ENCODE data around the gene HSD17B12. TPM values are rescaled to one million over a fixed set of nuclear protein-coding genes. Genes with fewer than 3 reads are reported as not detected.

Gene HSD17B12
- polyA plus RNA-seq = 10 to 100 TPM; 33.2 to 46.7 TPM

DNA sequence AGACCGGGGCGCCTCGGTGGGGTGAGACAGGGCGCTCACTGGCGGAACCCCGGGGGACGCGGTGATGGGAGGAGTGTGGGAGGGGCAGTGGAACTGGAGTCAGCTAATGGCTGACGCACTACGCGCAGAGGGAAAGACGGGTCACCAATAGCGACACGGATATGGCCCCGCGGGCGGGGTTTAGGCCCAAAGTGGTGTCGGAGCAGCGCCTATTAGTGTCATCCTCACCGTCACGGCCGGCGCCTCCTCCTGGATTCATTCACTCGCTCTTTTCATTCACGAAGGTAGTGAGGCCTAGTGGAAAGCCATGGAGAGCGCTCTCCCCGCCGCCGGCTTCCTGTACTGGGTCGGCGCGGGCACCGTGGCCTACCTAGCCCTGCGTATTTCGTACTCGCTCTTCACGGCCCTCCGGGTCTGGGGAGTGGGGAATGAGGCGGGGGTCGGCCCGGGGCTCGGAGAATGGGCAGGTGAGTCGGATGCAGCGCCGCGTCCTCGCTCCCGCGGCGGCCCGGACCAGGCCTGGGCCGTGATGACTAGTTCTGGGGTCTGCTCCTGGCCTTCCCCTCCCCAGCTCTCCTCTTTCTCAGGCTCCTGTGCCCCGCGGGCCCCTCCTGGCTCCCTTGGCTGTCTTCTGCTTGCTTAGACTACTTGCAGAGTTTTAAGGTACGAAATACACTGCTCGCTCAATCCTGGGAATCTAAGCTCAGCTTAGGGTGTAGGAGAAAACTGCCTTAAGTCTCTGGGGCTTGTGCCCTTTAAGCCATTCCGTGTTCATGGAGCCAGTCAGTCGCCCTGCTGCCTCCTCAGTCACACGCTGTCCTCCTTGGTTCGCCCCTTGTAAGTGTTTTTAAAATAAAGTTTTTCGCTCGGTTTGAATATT lies at the start of gene HSD17B12:
Gene HSD17B12, plus strand, starts transcription at position 218 of the 880 bp plus-strand sequence. Its CDS starts 90 bp downstream, at position 308.
- 0 to 1% methylated on average over 52 to 62 of the region's 62 CpGs for WGBS, 2 donors
- H3K27ac ChIP-seq (ENCODE audit: low read depth in 2 of 2, low read length in 1 of 2) = peak within 1 kb of the TSS; percentile 97 to 98
- H3K27me3 ChIP-seq (ENCODE audit: control insufficient read depth in 1 of 2, insufficient read depth in 2 of 2, low read length in 2 of 2) = no peaks in the 10 kb centered on the region
- H3K9me3 ChIP-seq (ENCODE audit: control insufficient read depth in 2 of 2, insufficient read depth in 1 of 2, low read depth in 1 of 2, low read length in 1 of 2) = no peaks in the 10 kb centered on the region
- peak within 1 kb of the TSS; percentile 88 to 90 for H3K4me3 ChIP-seq (ENCODE audit: low read depth in 1 of 2, low read length in 2 of 2)
- H3K36me3 ChIP-seq (ENCODE audit: control insufficient read depth in 2 of 2, insufficient read depth in 2 of 2, low read length in 1 of 2) = no peaks in the 10 kb centered on the region
- H3K4me1 ChIP-seq (ENCODE audit: control insufficient read depth in 2 of 2, insufficient read depth in 2 of 2, low read length in 1 of 2) = no peaks in the 10 kb centered on the region

DNA sequence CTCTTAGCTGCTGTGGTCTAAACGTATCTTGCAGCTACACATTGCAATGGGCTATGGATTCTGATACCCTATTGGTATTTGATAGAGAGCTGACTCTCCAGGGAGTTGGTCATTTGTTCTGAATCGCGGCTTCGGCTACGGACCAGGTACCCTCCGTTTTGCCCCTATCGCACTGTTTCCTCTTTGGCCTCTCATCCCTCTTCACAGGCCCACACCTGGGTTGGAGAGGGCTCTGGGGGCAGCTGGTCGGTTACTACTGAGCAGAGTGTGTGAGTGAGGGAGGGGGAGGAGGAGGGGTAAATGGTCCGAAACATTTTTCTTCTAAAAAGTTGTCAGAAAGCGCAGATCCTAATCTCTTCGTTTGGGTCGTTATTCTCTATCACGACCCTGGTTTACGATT lies 48.8 kb upstream of the HSD17B12 start:
- H3K27me3 ChIP-seq (ENCODE audit: control insufficient read depth in 1 of 2, insufficient read depth in 2 of 2, low read length in 2 of 2) = peaks cover 0 to 2% of the 10 kb centered on the region in 2 donors
- no peaks in the 10 kb centered on the region for H3K9me3 ChIP-seq (ENCODE audit: control insufficient read depth in 2 of 2, insufficient read depth in 1 of 2, low read depth in 1 of 2, low read length in 1 of 2)
- no peak overlapping the region for H3K27ac ChIP-seq (ENCODE audit: low read depth in 2 of 2, low read length in 1 of 2)
- no peak overlapping the region for H3K4me3 ChIP-seq (ENCODE audit: low read depth in 1 of 2, low read length in 2 of 2)
- H3K4me1 ChIP-seq (ENCODE audit: control insufficient read depth in 2 of 2, insufficient read depth in 2 of 2, low read length in 1 of 2) = no peaks in the 10 kb centered on the region
- H3K36me3 ChIP-seq (ENCODE audit: control insufficient read depth in 2 of 2, insufficient read depth in 2 of 2, low read length in 1 of 2) = no peaks in the 10 kb centered on the region
- WGBS, 2 donors = 25 to 35% methylated on average over 14 of the region's 14 CpGs

DNA sequence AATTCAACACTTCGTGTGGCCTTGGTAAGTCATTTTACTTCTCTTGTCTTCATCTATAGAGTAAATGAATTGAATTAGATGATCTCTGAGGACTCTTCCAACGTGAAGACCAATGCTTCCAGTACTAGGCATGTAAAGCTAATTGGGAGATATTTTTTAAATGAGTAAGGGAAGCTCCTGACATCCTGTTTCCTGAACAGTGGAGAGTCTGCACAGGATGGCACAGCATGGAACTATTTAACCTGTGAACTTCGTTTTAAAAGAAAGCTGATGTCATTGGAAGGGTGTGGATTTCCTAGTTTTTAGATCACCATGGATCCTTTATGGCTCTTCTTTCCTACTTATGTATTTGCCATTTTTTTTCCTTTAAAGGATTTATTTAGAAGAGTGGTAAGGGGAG lies 48.4 kb upstream of the HSD17B12 start:
- peaks cover 0 to 2% of the 10 kb centered on the region in 2 donors for H3K27me3 ChIP-seq (ENCODE audit: control insufficient read depth in 1 of 2, insufficient read depth in 2 of 2, low read length in 2 of 2)
- no peaks in the 10 kb centered on the region for H3K9me3 ChIP-seq (ENCODE audit: control insufficient read depth in 2 of 2, insufficient read depth in 1 of 2, low read depth in 1 of 2, low read length in 1 of 2)
- 8 to 10% methylated on average over 3 of the region's 3 CpGs for WGBS, 2 donors
- H3K4me3 ChIP-seq (ENCODE audit: low read depth in 1 of 2, low read length in 2 of 2) = no peak overlapping the region
- H3K36me3 ChIP-seq (ENCODE audit: control insufficient read depth in 2 of 2, insufficient read depth in 2 of 2, low read length in 1 of 2) = no peaks in the 10 kb centered on the region
- H3K4me1 ChIP-seq (ENCODE audit: control insufficient read depth in 2 of 2, insufficient read depth in 2 of 2, low read length in 1 of 2) = no peaks in the 10 kb centered on the region
- no peak overlapping the region for H3K27ac ChIP-seq (ENCODE audit: low read depth in 2 of 2, low read length in 1 of 2)

DNA sequence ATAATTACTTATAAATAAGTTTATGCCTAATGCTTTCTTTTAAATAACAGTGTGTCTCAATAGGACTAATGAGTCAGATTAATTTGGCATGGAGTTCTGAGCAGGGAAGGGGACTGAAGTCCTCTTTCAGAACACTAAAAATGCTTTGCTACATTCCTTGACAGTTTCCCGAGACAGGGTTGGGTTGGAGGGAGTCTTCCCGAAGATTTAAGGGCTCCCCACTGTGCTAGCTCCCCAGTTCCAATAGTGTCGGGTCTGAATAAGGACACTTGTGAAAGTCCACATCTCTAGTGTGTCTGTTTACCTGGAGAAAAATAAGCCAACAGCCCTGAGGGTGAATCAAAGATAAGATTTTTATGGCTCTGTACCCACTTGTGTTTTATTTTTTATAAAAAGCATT lies 41.8 kb upstream of the HSD17B12 start:
- H3K4me3 ChIP-seq (ENCODE audit: low read depth in 1 of 2, low read length in 2 of 2) = no peak overlapping the region
- H3K27me3 ChIP-seq (ENCODE audit: control insufficient read depth in 1 of 2, insufficient read depth in 2 of 2, low read length in 2 of 2) = peaks cover 0 to 2% of the 10 kb centered on the region in 2 donors
- WGBS, 2 donors = 16 to 18% methylated on average over 3 of the region's 3 CpGs
- no peaks in the 10 kb centered on the region for H3K4me1 ChIP-seq (ENCODE audit: control insufficient read depth in 2 of 2, insufficient read depth in 2 of 2, low read length in 1 of 2)
- H3K36me3 ChIP-seq (ENCODE audit: control insufficient read depth in 2 of 2, insufficient read depth in 2 of 2, low read length in 1 of 2) = no peaks in the 10 kb centered on the region
- H3K27ac ChIP-seq (ENCODE audit: low read depth in 2 of 2, low read length in 1 of 2) = no peak overlapping the region
- H3K9me3 ChIP-seq (ENCODE audit: control insufficient read depth in 2 of 2, insufficient read depth in 1 of 2, low read depth in 1 of 2, low read length in 1 of 2) = no peaks in the 10 kb centered on the region

DNA sequence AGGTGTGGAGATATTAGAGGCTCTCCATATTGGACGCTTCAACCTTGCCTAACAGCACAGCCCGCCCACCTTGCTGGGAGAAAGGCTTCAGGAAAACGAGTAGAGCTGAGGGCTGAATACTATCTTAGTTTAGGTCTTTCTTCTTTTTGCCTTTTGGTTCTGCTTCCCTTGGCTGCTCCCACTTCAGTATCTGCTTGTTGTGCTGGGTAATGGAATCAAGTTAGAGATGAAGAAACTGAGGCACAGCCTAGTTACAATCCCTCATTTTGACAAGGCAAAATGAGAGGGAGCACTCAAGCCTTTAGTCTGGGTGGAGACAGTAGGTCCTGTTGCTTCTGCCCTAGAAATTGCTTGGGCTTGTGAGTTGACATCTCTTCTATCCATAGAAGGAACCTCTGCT lies 41.3 kb upstream of the HSD17B12 start:
- 46 to 54% methylated on average over 3 of the region's 3 CpGs for WGBS, 2 donors
- no peaks in the 10 kb centered on the region for H3K36me3 ChIP-seq (ENCODE audit: control insufficient read depth in 2 of 2, insufficient read depth in 2 of 2, low read length in 1 of 2)
- peaks cover 0 to 2% of the 10 kb centered on the region in 2 donors for H3K27me3 ChIP-seq (ENCODE audit: control insufficient read depth in 1 of 2, insufficient read depth in 2 of 2, low read length in 2 of 2)
- H3K4me1 ChIP-seq (ENCODE audit: control insufficient read depth in 2 of 2, insufficient read depth in 2 of 2, low read length in 1 of 2) = no peaks in the 10 kb centered on the region
- no peaks in the 10 kb centered on the region for H3K9me3 ChIP-seq (ENCODE audit: control insufficient read depth in 2 of 2, insufficient read depth in 1 of 2, low read depth in 1 of 2, low read length in 1 of 2)
- no peak overlapping the region for H3K27ac ChIP-seq (ENCODE audit: low read depth in 2 of 2, low read length in 1 of 2)
- H3K4me3 ChIP-seq (ENCODE audit: low read depth in 1 of 2, low read length in 2 of 2) = no peak overlapping the region

DNA sequence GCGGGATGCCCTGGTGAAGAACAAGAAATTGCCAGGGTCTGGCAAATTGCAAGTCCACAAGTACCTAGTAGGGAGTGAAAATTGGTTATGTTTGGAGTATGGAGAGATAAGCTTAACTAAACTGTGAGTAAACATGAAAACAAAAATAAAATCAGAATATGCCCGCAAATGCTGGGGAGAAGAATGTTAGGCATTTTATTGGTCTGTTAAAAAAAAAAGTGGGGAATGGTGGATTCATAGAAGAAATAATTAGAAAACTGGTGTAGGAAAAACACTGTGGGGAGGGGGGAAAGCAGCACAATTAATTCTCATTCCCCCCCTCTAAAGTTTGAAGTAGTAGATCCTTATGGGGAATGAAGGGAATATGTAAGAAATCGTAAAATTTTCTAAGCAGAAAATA lies 40.6 kb upstream of the HSD17B12 start:
- H3K9me3 ChIP-seq (ENCODE audit: control insufficient read depth in 2 of 2, insufficient read depth in 1 of 2, low read depth in 1 of 2, low read length in 1 of 2) = no peaks in the 10 kb centered on the region
- no peak overlapping the region for H3K4me3 ChIP-seq (ENCODE audit: low read depth in 1 of 2, low read length in 2 of 2)
- no peak overlapping the region for H3K27ac ChIP-seq (ENCODE audit: low read depth in 2 of 2, low read length in 1 of 2)
- peaks cover 2 to 3% of the 10 kb centered on the region in 2 donors for H3K4me1 ChIP-seq (ENCODE audit: control insufficient read depth in 2 of 2, insufficient read depth in 2 of 2, low read length in 1 of 2)
- H3K27me3 ChIP-seq (ENCODE audit: control insufficient read depth in 1 of 2, insufficient read depth in 2 of 2, low read length in 2 of 2) = no peaks in the 10 kb centered on the region
- no peaks in the 10 kb centered on the region for H3K36me3 ChIP-seq (ENCODE audit: control insufficient read depth in 2 of 2, insufficient read depth in 2 of 2, low read length in 1 of 2)
- 80 to 83% methylated on average over 3 of the region's 3 CpGs for whole genome bisulfite sequencing, 2 donors

DNA sequence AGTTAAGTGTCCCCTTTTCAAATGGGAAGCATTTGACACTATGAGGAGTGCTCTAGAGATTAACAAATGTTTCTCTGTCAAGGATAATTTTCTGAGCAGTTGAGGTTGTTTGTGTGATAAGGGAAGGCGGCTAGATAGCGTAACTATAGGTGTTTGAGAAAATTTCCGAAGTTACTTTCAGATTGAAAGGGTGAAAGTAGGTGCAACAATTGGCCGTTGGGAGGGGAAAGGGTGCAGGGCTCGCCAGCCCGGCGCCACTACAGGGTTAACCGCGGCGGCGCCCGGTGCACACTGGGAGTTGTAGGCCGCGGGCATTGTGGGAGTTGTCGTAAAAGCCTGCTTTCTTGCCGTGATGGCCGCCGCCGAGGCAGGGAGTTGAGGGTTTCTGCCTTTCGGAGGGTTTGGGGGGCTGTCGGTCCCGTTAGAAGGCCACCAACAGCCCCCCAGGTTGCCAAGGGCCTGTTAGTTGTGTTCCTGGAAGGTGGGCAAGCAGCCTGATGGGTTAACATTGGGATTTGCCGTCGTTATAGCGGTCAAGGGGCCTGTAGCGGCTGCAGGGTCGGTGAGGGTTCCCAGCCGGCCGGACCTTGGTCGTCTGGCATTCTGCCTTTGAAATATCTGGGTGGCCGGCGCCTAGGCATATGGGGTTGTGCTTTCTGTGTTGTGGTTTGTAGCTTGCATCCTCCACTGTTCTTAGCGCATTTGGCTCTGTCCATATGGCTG lies 36.5 kb upstream of the HSD17B12 start:
- Histone ChIP-seq H3K4me1 (ENCODE audit: control insufficient read depth in 2 of 2, insufficient read depth in 2 of 2, low read length in 1 of 2) (peaks cover 3 to 4% of the 10 kb centered on the region in 2 donors), H3K9me3 (ENCODE audit: control insufficient read depth in 2 of 2, insufficient read depth in 1 of 2, low read depth in 1 of 2, low read length in 1 of 2) (no peaks in the 10 kb centered on the region), H3K27me3 (ENCODE audit: control insufficient read depth in 1 of 2, insufficient read depth in 2 of 2, low read length in 2 of 2) (no peaks in the 10 kb centered on the region), H3K36me3 (ENCODE audit: control insufficient read depth in 2 of 2, insufficient read depth in 2 of 2, low read length in 1 of 2) (no peaks in the 10 kb centered on the region), H3K4me3 (ENCODE audit: low read depth in 1 of 2, low read length in 2 of 2) (peak overlapping the region; percentile 93 to 98), H3K27ac (ENCODE audit: low read depth in 2 of 2, low read length in 1 of 2) (peak overlapping the region; percentile 58 to 72)
- WGBS, 2 donors = 0% methylated on average over 33 of the region's 33 CpGs

DNA sequence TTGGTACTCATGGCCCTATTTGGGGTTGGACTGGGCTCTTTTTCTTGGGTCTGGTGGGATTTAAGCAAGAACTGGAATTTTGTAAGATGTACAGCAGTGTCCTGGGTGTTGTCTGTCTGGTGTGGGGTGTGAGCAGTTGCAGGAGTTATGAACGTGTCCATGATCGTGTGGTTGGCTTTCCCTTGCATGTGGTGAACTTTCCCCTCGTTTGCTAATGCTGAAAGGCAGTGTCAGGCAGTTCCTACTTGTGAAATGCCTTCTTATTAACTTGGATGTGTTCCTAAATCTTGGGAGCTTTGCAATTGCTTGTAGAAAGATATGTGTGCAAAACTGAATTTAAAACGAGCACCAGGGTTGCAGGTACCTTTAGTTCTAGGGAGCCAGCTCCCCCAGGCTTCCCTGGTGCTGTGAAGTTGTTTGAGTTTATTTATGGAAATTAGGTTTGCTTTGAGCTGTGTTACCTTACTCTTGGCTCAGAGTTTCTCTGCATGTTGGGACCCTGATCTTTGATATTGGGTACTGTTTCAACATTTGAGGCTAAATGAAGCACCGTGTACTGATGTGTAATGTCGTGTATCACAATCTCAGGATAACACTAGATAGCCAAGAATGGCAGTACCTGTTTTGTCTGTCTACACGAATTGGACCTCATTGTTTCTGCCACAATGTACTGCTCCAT lies 35.8 kb upstream of the HSD17B12 start:
- H3K27me3 ChIP-seq (ENCODE audit: control insufficient read depth in 1 of 2, insufficient read depth in 2 of 2, low read length in 2 of 2) = no peaks in the 10 kb centered on the region
- peaks cover 0 to 4% of the 10 kb centered on the region in 2 donors for H3K36me3 ChIP-seq (ENCODE audit: control insufficient read depth in 2 of 2, insufficient read depth in 2 of 2, low read length in 1 of 2)
- WGBS, 2 donors = 19 to 20% methylated on average over 7 of the region's 7 CpGs
- H3K9me3 ChIP-seq (ENCODE audit: control insufficient read depth in 2 of 2, insufficient read depth in 1 of 2, low read depth in 1 of 2, low read length in 1 of 2) = no peaks in the 10 kb centered on the region
- H3K4me1 ChIP-seq (ENCODE audit: control insufficient read depth in 2 of 2, insufficient read depth in 2 of 2, low read length in 1 of 2) = peaks cover 3 to 4% of the 10 kb centered on the region in 2 donors
- no peak overlapping the region for H3K27ac ChIP-seq (ENCODE audit: low read depth in 2 of 2, low read length in 1 of 2)
- peak overlapping the region; percentile 93 to 98 for H3K4me3 ChIP-seq (ENCODE audit: low read depth in 1 of 2, low read length in 2 of 2)

DNA sequence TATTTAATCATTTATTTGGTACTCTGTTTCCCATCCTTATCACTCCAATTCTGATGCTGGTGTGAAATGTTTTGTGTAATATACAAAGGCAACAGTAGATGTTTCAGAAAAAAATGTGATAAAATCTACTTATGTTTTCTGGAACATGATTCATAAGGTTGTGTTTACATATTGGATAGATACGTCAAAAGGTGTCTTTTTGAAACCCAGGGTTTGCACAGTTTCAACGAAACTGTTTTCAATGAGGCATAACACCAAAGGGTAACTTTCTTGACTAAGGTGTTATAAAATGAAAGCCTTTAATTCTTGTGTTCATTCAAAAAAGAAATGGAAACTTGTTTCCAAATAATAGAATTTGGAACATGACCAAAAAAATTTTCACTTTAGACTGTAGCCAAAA lies 33.8 kb upstream of the HSD17B12 start:
- H3K4me1 ChIP-seq (ENCODE audit: control insufficient read depth in 2 of 2, insufficient read depth in 2 of 2, low read length in 1 of 2) = peaks cover 3 to 4% of the 10 kb centered on the region in 2 donors
- no peaks in the 10 kb centered on the region for H3K27me3 ChIP-seq (ENCODE audit: control insufficient read depth in 1 of 2, insufficient read depth in 2 of 2, low read length in 2 of 2)
- WGBS, 2 donors = 49 to 71% methylated on average over 2 of the region's 2 CpGs
- no peaks in the 10 kb centered on the region for H3K9me3 ChIP-seq (ENCODE audit: control insufficient read depth in 2 of 2, insufficient read depth in 1 of 2, low read depth in 1 of 2, low read length in 1 of 2)
- no peak overlapping the region for H3K27ac ChIP-seq (ENCODE audit: low read depth in 2 of 2, low read length in 1 of 2)
- H3K4me3 ChIP-seq (ENCODE audit: low read depth in 1 of 2, low read length in 2 of 2) = no peak overlapping the region
- peaks cover 0 to 5% of the 10 kb centered on the region in 2 donors for H3K36me3 ChIP-seq (ENCODE audit: control insufficient read depth in 2 of 2, insufficient read depth in 2 of 2, low read length in 1 of 2)
